Measurements from ENCODE around the gene HMCES.
A peak's percentile ranks its signal among the peaks of the same experiment; 100 is the strongest.

Gene HMCES

GRCh38 chr3:129349791-129350190, 71.1 kb downstream of the HMCES start:
- Histone ChIP-seq H3K4me1 (peaks cover 12% of the 10 kb centered on the region), H3K36me3 (no peaks in the 10 kb centered on the region), H3K4me3 (ENCODE audit: low read depth, low read length) (no peak overlapping the region), H3K27me3 (no peaks in the 10 kb centered on the region), H3K9me3 (no peaks in the 10 kb centered on the region)
- no peak for DNase-seq
- no peak for TF ChIP-seq CTCF (IDR thresholded peaks at IDR 0.05; ENCODE audit: low read depth, low read length)

GRCh38 chr3:129352045-129352444, 73.4 kb downstream of the HMCES start:
- Histone ChIP-seq H3K36me3 (no peaks in the 10 kb centered on the region), H3K4me3 (ENCODE audit: low read depth, low read length) (no peak overlapping the region), H3K9me3 (no peaks in the 10 kb centered on the region), H3K4me1 (peaks cover 2% of the 10 kb centered on the region), H3K27me3 (no peaks in the 10 kb centered on the region)
- TF ChIP-seq CTCF (IDR thresholded peaks at IDR 0.05; ENCODE audit: low read depth, low read length): peak; percentile 25
- no peak for DNase-seq

- Histone ChIP-seq H3K36me3 (no peaks in the 10 kb centered on the region), H3K9me3 (no peaks in the 10 kb centered on the region), H3K4me3 (ENCODE audit: low read depth, low read length) (no peak overlapping the region), H3K27me3 (no peaks in the 10 kb centered on the region), H3K4me1 (no peaks in the 10 kb centered on the region; the same call in 1 of the 2 replicates)
- no peak for DNase-seq
- no peak for TF ChIP-seq CTCF (IDR thresholded peaks at IDR 0.05; ENCODE audit: low read depth, low read length)
Measured at GRCh38 chr3:129352650-129353588, 74.2 kb downstream of the HMCES start.

GRCh38 chr3:129353589-129353941, 74.9 kb downstream of the HMCES start:
- no peaks in the 10 kb centered on the region for H3K36me3 ChIP-seq
- no peak for TF ChIP-seq CTCF (IDR thresholded peaks at IDR 0.05; ENCODE audit: low read depth, low read length)
- H3K4me1 ChIP-seq: peaks cover 5% of the 10 kb centered on the region
- no peak overlapping the region for H3K4me3 ChIP-seq (ENCODE audit: low read depth, low read length)
- DNase-seq: no peak
- no peaks in the 10 kb centered on the region for H3K9me3 ChIP-seq
- no peaks in the 10 kb centered on the region for H3K27me3 ChIP-seq

Measured in BE2C (cell line).